Erythroblast (primary cell): Measurements from ENCODE around the gene RAB12.
"Not testable (repeated sequence)": the region's sequence is repeated elsewhere in the genome, so short reads cannot be mapped to it uniquely, and the experiment has no call there.

Experiments
- DNase-seq, 2 experiments: peaks; one replicate each; lab custom pipeline; 2025; lab: John Stamatoyannopoulos, UW
- GATA1 ChIP-seq: IDR thresholded peaks from 2 replicates; pipeline ENCODE4 v1.6.1; 2011; ENCODE audit warnings: low read depth, mild to moderate bottlenecking, control low read depth, low read length, moderate library complexity
- POLR2A ChIP-seq: IDR thresholded peaks from 2 replicates; pipeline ENCODE4 v1.6.1; 2011; ENCODE audit warnings: mild to moderate bottlenecking, low read length

The RAB12 gene, protein sequence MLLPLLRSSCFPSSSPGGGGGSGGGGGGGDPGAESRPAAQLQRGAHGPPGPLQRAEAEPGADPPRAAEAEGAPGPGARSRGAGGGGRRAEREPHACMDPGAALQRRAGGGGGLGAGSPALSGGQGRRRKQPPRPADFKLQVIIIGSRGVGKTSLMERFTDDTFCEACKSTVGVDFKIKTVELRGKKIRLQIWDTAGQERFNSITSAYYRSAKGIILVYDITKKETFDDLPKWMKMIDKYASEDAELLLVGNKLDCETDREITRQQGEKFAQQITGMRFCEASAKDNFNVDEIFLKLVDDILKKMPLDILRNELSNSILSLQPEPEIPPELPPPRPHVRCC

DNA sequence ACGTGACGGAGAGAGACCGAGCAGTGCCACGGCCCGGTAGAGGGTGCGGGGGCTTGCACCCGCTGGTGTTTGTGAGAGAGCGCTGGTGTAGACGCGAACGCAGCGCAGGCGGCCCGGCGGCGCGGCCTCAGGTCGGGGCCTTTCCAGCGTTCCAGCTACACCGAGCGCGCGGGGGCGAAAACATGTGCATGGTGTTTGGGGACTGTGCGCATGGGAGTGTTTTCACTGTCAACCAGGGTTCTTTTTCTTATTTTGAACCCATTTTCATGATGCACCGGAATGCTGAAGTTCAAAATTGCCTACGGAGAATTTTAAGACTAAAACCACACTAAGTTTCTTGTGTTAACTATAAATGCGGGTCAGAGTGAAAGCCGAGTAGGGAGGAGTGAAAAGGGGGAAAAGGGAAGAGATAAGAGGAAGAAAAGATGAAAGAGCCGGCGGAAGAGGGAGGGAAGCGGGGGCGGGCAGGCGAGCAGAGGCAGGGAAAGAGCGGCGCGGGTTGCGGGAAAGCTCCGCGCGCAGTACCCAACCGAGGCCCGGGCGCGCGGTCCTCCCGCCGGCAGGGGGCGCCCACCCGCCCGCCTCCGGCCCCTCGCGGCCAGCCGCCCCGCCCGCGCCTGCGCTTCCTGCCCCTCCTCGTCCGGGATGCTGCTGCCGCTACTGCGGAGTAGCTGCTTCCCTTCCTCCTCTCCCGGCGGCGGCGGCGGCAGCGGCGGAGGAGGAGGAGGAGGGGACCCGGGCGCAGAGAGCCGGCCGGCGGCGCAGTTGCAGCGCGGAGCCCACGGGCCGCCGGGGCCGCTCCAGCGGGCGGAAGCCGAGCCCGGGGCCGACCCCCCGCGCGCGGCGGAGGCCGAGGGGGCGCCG lies at the start of gene RAB12:
RAB12 (plus strand) TSS at position 643 of the 864 bp plus-strand sequence; CDS start at position 646, 3 bp downstream.
- DNase-seq: peak; percentile 94 to 96
- TF ChIP-seq POLR2A (peak; percentile 22), GATA1 (no peak)

DNA sequence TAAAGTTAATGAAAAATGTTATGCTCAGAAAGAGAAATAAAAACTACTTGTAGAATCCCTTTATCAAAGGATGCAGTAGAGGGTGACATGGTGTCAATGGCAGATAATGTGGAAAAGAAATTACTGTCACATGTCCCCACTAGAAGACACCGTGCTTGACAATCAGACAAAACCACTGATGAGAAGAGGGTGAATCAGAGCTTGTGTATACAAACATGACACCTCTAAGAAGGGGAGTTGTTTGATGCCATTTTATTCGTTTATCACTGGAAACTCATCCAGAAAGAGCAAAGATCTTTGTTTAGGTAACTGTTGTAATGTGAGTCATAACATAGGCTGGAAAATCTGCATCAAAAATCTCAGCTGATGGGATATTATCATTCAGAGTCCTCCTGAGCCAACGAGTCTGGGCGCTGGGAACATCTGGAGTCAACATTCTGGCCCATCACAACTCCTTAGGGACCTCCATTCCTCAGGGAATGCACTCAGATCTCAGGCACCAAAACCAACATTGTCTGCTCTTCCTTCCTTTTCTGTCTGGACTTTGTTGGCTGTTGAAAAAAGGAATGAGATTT lies 49.5 kb upstream of the RAB12 start:
- DNase-seq: no peak
- TF ChIP-seq GATA1 (no peak), POLR2A (no peak)

- no peak for DNase-seq
- TF ChIP-seq POLR2A (no peak), GATA1 (no peak)
Observed at GRCh38 chr18:8561123-8561910, 47.9 kb upstream of the RAB12 start.

DNA sequence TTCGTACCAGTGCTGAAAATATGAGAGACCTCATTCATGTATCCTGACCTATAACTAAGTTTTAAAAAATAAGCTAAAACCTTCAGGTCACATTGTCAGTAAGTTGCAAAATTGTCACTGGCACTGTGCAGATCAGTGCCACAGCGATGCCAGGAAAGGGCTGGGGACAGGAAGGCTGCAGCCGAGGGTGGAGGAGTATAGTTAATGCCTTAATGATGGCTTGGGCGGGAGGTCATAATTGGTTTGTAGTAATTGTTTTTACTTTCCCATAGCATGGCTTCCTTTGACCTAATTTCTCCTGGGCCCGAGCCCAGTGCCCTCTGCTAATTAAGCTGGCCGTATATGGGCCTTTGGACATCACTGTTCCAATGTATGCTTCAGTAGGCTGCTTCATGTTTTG lies 47.2 kb upstream of the RAB12 start:
- no peak for DNase-seq
- TF ChIP-seq POLR2A (no peak), GATA1 (no peak)

DNA sequence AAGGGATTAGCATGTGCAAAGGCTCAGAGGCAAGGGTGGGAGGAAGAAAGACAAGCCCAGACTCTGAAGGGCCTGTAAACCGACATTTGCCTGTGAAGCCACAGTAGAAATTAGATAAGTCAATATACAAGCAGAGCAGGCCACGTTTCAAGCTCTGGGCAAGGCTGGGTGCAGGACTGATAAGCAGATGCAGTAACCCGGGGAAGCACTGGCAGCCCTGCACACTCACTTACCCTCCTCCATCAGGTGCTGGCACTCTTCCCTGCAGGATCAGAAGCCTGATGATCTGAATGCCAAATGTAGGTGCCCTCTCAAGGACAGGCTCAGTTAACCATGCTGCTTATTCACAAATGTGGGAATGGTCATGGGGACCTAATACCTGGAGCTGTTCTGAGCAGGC lies 46.3 kb upstream of the RAB12 start:
- DNase-seq: peak; percentile 25 to 55
- TF ChIP-seq GATA1 (no peak), POLR2A (no peak)

GRCh38 chr18:8571399-8571798 lies 37.8 kb upstream of the RAB12 start:
- DNase-seq: no peak
- TF ChIP-seq GATA1 (no peak), POLR2A (no peak)

- DNase-seq: not testable (repeated sequence)
Observed at GRCh38 chr18:8573766-8574165, 35.5 kb upstream of the RAB12 start.

DNA sequence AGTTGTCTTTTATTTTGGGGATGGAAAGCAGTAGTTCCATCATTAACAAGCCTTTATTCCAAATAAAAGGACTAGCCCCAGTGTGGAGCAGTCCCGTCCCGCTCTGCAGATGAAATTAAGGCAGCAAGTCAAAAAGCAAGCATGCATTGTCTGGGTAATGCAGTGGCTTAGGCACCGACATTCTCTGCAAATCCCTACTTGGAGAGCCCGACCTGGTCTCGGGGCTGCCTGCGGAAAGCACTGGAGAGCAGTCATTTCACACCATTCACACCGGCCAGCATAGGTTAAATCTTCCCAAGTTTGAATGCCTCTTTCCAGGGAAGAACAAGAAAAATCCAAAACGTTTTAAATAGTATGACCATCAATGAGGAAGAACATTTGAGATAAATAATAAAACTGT lies 24.4 kb upstream of the RAB12 start:
- no peak for DNase-seq
- TF ChIP-seq POLR2A (no peak), GATA1 (no peak)

- TF ChIP-seq POLR2A (no peak), GATA1 (no peak)
- DNase-seq: no peak
Observed at GRCh38 chr18:8586941-8587340, 22.3 kb upstream of the RAB12 start.

- TF ChIP-seq GATA1 (no peak), POLR2A (no peak)
- no peak for DNase-seq
Observed at GRCh38 chr18:8595445-8595844, 13.8 kb upstream of the RAB12 start.

GRCh38 chr18:8601277-8602032 lies 7.8 kb upstream of the RAB12 start:
- no peak for TF ChIP-seq POLR2A
- TF ChIP-seq GATA1: no peak
- peak in 1 of 2 experiments; percentile 34 for DNase-seq

DNA sequence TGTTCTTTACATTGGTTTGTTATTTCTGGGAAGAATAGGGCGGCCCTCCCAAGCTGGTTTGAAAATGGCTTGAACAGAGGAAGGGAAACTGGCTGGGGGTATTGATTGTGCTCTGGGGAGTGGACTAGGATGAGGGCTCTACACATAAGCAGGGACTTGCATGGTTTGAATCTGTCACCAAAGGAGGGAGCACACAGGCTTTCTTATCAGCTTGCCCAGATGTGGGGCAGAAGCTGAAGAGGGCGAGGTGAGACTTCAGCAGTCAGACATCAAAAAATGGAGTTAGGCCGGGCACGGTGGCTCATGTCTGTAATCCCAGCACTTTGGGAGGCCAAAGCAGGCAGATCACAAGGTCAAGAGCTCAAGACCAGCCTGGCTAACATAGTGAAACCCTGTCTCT lies 7.2 kb upstream of the RAB12 start:
- peak; percentile 85 to 92 for DNase-seq
- no peak for TF ChIP-seq POLR2A
- TF ChIP-seq GATA1: no peak

- no peak for DNase-seq
- no peak for TF ChIP-seq GATA1
- TF ChIP-seq POLR2A: no peak
Observed at GRCh38 chr18:8602557-8602956, 6.7 kb upstream of the RAB12 start.
